HG03039 (cell line): ENCODE data around the gene HINFP.
"Not testable (repeated sequence)": the region's sequence is repeated elsewhere in the genome, so short reads cannot be mapped to it uniquely, and the experiment has no call there.

Source experiments
- ATAC-seq: cut with Tn5 transposase; IDR thresholded peaks from one replicate; pipeline ENCODE4 v1.9.1; 2021; ENCODE audit warnings: mild to moderate bottlenecking, moderate library complexity; ENCODE audit not compliant: unreplicated experiment

The HINFP gene

GRCh38 chr11:119117004-119117706 is 4.2 kb upstream of the HINFP start:
- ATAC-seq = no peak

GRCh38 chr11:119118227-119118626 is 3.2 kb upstream of the HINFP start:
- no peak for ATAC-seq

- no peak for ATAC-seq
Observed at GRCh38 chr11:119118946-119119345, 2.4 kb upstream of the HINFP start.

DNA sequence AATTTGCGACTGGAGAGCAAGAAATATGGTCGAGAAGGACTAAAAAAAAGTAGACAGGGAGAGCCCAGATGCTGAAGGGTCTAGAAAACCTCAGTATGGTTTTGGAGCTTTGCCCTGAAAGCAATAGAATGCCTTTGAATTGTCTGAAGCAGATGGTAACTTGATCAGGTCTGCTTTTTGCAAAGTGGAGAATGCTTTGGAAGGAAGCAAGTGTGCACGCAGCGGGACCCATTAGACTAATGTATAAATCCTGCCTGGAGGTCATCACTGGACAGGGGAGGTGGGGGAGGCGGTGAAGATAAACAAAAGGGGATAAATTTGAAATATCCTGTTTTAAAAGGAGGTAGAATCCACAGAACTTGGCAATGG is 757 bp upstream of the HINFP start:
- ATAC-seq = no peak

DNA sequence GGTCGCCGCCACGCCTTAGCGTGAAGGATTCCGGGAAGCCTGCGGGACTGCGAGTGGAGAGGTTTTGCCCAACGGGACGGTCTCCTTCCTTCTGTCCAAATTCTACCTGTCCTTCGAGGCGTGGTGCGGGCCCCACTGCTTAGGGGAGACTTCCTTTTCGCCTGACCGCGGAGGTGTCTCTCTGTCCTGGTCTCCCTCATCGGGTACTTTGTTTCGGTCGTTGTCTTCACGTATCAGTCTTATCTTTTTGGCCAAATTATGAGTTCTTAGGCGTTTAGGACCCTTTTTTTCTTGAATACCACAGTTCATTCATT is 388 bp downstream of the HINFP start:
- no peak for ATAC-seq

DNA sequence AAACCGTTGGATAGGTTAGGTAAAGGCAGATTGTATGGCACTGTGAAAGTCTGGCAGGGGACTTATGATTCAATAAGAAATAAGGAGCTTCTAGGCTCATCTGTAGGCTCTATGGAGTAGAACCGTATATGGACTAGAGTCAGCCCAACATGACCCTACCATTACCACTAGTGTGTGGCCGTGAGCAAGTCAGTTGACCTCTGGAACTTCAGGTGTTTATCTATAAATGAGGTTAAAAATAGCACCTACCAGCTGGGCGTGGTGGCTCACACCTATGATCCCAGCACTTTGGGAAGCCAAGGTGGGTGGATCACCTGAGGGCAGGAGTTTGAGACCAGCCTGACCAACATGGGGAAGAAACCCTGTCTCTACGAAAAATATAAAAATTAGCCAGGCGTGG is 4.4 kb downstream of the HINFP start:
- ATAC-seq = no peak

DNA sequence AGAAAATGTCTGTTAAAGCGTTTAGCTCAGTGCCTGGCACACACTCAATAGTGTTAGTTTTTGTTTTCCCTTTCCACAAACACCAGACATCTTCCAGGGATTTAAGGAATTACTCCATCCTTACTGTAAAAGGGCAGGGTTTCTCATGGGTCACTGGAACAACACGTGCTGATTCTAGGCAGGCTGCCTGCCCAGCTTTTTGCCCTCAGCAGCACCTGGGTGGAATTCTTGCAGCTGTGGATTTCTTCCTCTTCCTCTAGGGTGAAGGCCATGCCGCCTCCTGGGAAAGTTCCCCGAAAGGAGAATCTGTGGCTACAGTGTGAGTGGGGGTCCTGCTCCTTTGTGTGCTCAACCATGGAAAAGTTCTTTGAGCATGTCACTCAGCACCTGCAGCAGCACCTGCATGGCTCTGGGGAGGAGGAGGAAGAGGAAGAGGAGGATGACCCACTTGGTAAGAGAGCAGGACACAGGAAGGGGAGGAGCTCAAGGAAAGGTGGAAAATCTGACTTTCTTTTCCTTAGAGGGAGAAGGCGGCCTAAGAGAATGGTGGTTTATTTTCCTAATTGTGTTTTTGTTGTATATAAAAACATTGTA is 5.4 kb downstream of the HINFP start:
- ATAC-seq = no peak

DNA sequence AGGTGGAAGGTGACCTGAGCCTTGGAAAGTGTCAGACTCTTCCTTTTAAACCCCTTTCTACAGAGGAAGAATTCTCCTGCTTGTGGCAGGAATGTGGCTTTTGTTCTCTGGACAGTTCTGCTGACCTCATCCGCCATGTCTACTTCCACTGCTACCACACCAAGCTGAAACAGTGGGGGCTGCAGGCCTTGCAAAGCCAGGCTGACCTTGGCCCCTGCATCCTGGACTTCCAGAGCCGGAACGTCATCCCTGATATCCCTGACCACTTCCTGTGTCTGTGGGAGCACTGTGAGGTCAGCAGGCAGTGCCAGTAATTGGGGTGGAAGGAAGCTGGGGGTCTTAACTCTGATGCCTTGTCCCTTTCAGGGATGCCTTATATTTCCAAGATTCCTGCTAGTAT is 9.3 kb downstream of the HINFP start:
- ATAC-seq = no peak

- no peak for ATAC-seq
Observed at GRCh38 chr11:119134389-119134978, 13.1 kb downstream of the HINFP start.

GRCh38 chr11:119139276-119139675 is 17.9 kb downstream of the HINFP start:
- not testable (repeated sequence) for ATAC-seq

DNA sequence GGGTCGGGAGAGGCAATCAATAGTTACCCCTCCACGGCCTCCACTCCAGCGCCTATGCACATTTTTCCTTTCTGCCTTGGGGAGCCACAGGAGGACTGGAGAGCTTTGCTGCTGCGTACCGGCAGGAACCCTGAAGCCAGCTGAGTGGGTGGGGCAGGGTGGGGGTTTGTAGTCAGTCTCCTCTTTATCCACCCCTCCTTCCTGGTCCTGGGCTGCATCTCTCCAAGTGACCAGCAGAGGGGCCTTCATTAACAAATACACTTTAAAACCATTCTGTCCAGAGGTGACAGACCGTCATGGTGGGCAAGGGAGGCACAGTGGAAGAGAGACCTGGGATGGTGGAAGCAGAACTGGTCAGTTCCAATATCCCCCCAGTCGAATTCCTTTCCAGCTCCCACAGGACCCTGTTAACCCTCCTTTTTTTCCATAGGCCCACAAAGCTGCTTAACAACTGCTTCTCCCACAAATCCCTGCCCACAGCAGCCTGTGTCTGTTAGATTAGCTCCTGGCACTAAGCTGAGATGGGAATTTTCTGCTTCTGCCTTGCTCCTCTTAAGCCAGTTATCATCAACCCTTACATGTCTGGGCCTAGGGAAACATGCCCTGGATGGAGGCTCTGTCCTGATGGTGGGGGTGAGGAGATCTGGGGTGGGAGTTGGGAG is 23.6 kb downstream of the HINFP start:
- ATAC-seq = no peak

DNA sequence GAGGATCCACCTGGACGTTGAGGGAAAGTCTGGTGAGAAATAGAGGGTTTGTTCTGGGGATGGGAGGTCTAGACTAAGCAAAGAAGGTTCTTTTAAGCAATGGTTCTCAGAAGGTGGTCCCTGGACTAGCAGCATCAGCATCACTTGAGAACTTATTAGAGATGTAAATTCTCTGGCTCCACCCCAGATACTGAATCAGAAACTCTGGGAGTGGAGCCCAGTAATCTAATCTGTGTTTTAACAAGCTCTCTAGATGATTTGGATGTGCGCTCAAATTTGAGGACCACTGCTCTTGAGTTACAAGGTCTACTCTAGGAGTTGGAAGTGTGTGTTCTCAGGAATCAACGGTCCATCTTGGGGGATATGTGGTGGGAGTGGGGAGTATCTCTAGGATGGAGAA is 24.2 kb downstream of the HINFP start:
- ATAC-seq = no peak

GRCh38 chr11:119147604-119148333 is 26.4 kb downstream of the HINFP start:
- ATAC-seq = no peak

GRCh38 chr11:119148720-119149017 is 27.3 kb downstream of the HINFP start:
- ATAC-seq = no peak

DNA sequence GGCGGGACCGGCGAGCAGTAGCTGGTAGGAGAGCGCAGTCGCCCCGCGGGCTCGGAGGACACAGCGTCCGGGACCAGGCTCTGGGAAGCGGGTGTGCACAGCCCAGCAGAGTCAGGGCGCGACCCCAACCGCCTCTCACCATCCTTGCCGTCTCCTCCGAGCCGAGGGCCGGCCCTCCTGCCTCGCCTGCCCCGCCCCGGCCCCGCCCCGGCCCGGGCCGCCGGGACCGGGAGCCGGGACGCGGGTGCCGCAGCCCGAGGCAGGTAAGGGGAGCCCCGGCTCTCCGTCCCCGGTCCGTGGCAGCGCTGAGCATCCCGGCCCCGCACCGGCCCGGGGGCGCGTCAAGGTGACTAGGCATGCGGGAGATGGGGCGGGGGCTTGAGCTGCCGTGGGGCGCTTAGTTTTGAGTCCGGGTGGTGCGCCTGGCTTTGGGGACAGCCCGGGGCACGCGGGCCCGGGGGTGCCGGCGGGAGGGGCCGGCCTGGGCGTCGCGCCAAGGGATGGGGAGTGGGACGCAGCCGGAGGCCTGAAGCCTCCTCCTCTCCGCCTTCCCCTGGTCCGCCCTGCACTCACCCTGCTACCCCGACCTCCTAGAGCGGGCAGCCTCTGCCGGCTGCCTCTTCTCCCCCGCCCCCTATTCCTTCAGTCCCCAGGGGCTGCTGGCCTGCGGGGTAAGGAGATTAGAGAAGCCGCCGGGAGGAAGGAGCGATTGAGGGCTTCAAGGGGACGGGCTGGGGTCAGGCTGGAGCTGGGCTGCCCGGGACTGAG is 27.8 kb downstream of the HINFP start, which contains the start of gene ABCG4:
TSS of gene ABCG4 (plus strand) at position 35 of the 768 bp plus-strand sequence. CDS start 914 bp downstream, outside the sequence.
- no peak for ATAC-seq

DNA sequence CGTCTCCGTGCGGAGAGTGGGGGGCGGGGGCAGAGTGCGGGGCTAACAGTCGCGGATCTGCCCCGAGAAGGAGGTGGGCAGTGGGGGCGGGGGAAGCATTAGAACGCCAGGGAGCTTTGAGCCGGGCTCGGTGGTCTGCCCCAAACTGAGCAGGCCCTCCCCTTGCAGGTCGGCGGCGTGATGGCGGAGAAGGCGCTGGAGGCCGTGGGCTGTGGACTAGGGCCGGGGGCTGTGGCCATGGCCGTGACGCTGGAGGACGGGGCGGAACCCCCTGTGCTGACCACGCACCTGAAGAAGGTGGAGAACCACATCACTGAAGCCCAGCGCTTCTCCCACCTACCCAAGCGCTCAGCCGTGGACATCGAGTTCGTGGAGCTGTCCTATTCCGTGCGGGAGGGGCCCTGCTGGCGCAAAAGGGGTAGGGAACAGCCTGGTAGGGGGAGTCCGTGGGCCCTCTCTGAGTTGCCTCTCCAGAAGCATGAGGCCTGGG is 28.5 kb downstream of the HINFP start:
- no peak for ATAC-seq

DNA sequence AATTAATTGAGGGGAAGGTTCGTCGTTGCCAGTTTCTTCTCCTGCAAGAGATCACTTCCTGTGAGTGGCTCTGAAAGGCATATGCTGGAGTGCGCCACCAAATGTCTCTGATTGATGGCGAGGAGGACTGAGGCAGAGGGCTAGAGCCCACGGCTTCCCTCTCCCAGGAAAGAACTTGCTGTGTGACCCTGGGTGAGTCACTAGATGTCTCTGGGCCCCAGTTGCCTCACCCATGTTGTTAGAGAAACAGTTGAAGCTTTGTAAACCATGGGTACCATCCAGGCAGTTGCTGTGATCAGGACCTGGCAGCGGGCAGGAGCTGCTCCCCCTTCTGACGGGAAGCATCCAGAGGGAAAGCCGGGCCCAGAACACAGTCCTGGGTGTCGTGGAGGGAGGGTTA is 30.7 kb downstream of the HINFP start:
- no peak for ATAC-seq

- no peak for ATAC-seq
Observed at GRCh38 chr11:119152604-119153003, 31.2 kb downstream of the HINFP start.

DNA sequence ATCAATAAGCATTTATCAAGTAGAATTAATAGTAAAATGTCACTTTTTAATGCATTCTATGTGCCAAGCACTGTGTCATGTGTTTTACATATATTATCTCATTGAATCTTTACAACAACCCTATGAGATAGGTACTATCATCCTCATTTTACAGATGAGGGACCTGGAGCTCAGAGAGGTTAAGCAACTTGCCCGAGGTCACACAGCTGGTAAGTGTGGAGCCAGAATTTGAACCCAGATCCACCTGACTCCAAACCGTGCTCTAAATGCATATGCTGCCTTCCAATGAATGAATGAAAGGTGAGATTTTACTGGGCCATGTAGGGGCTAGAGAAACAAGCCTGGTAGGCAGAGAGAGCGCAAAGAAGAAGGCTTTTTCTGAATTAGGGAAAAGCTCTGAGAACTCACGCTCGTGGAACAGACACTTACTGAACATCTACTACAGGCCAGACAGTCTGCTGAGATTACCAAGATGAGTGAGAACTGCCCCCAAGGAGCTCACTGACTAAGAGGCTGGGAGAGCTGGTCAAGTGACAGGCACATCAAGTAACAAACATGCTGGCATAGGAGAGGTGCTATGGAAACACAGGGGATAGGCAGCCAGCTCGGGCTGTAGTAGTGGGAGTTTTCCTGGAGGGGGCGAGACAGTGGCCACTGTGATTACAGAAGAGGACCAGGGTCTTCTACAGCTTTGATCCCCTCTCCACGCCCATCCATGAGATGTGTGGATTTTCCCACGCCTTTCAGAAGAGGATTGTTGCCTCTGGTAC is 31.9 kb downstream of the HINFP start:
- no peak for ATAC-seq

DNA sequence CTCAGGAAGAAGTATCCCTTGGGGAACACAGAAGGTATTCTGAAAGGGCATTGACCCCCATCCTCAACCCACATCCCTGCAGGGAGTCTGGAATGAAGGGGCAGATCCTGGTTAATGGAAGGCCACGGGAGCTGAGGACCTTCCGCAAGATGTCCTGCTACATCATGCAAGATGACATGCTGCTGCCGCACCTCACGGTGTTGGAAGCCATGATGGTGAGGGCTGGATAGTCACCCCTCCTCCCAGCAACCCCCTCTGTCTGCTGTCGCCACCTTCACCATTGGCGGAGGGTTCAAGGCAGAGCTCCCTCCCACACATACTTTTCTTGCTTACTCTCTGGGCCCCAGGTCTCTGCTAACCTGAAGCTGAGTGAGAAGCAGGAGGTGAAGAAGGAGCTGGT is 32.8 kb downstream of the HINFP start:
- no peak for ATAC-seq
